Spinal cord (tissue), 10 donors: ENCODE results near the gene SRD5A1. TPM values are rescaled to one million over a fixed set of nuclear protein-coding genes. Genes with fewer than 3 reads are reported as not detected.
A peak's percentile ranks its signal among the peaks of the same experiment; 100 is the strongest.

Experiments used
- DNase-seq, 6 donors: peaks; one replicate each; pipeline versions ENCODE4 v3.0.0 to v3.0.0-alpha.2; 2013 to 2015; ENCODE audit warnings: low spot score in 6 of 6, low read depth in 4 of 6
- H3K27ac ChIP-seq: one replicate; pipeline ENCODE4 v1.5.1; 2013; ENCODE audit warnings: low read depth, low read length, control low read depth
- H3K27me3 ChIP-seq: one replicate; pipeline ENCODE4 v1.6.1; 2013; ENCODE audit warnings: low read length; ENCODE audit not compliant: control insufficient read depth, insufficient read depth
- H3K36me3 ChIP-seq: one replicate; pipeline ENCODE4 v1.6.1; 2013; ENCODE audit warnings: low read length; ENCODE audit not compliant: control insufficient read depth, insufficient read depth
- H3K4me1 ChIP-seq: one replicate; pipeline ENCODE4 v1.6.1; 2013; ENCODE audit warnings: low read length; ENCODE audit not compliant: control insufficient read depth, insufficient read depth
- H3K4me3 ChIP-seq: one replicate; pipeline ENCODE4 v1.5.1; 2013; ENCODE audit warnings: low read depth, low read length, control low read depth
- H3K9me3 ChIP-seq: one replicate; pipeline ENCODE4 v1.6.1; 2013; ENCODE audit warnings: low read length; ENCODE audit not compliant: control insufficient read depth, insufficient read depth
- WGBS: methylation state at CpG from one replicate; pipeline ENCODE4 v1.1.5; 2013; ENCODE audit warnings: missing lambda C conversion rate; ENCODE audit not compliant: insufficient coverage; 5-methylcytosine and 5-hydroxymethylcytosine counted together
- polyA plus RNA-seq, 2 donors: library from polyadenylated mRNA; unstranded; fragments of 120-200 nt; gene quantifications; one replicate each; pipeline ENCODE4 v1.2.1, GENCODE V29; 2013; ENCODE audit not compliant: insufficient read length in 2 of 2
- total RNA-seq, 2 donors: library from RNA; depleted of rRNA in 1 of 2; stranded (reverse); fragments of 120-200 nt in 1 of 2; fragments of >200 nt in 1 of 2; gene quantifications; one replicate each; pipeline versions ENCODE4 v1.2.3 to v1.2.4, GENCODE V29; 2013 to 2014
- donor health status: healthy.

Gene SRD5A1
- total and polyA plus RNA-seq, 4 donors, result 14.3 to 58.2 (median 50.4) TPM

- Histone ChIP-seq H3K4me3 (no peak overlapping the region), H3K27me3 (no peaks in the 10 kb centered on the region), H3K36me3 (no peaks in the 10 kb centered on the region), H3K4me1 (no peaks in the 10 kb centered on the region), H3K9me3 (no peaks in the 10 kb centered on the region), H3K27ac (no peak overlapping the region)
- DNase-seq, result no peak
- 88% methylated on average over 3 of the region's 3 CpGs for WGBS
Measured at GRCh38 chr5:6674421-6674820, 41.2 kb downstream of the SRD5A1 start.

- Histone ChIP-seq H3K9me3 (no peaks in the 10 kb centered on the region), H3K4me3 (no peak overlapping the region), H3K36me3 (no peaks in the 10 kb centered on the region), H3K27ac (no peak overlapping the region), H3K27me3 (no peaks in the 10 kb centered on the region), H3K4me1 (no peaks in the 10 kb centered on the region)
- DNase-seq, result peak in 1 of 6 donors; percentile 7
- 60% methylated on average over 3 of the region's 10 CpGs for WGBS
Measured at GRCh38 chr5:6674886-6675285, 41.6 kb downstream of the SRD5A1 start.

GRCh38 chr5:6675784-6676491 lies 42.7 kb downstream of the SRD5A1 start:
- H3K27ac ChIP-seq, result no peak overlapping the region
- no peaks in the 10 kb centered on the region for H3K4me1 ChIP-seq
- 97% methylated on average over 2 of the region's 5 CpGs for WGBS
- no peak overlapping the region for H3K4me3 ChIP-seq
- no peaks in the 10 kb centered on the region for H3K36me3 ChIP-seq
- no peak for DNase-seq
- no peaks in the 10 kb centered on the region for H3K27me3 ChIP-seq
- H3K9me3 ChIP-seq, result no peaks in the 10 kb centered on the region

GRCh38 chr5:6676702-6677101 lies 43.5 kb downstream of the SRD5A1 start:
- H3K4me3 ChIP-seq, result no peak overlapping the region
- no peaks in the 10 kb centered on the region for H3K4me1 ChIP-seq
- H3K27ac ChIP-seq, result no peak overlapping the region
- no peaks in the 10 kb centered on the region for H3K9me3 ChIP-seq
- H3K27me3 ChIP-seq, result no peaks in the 10 kb centered on the region
- H3K36me3 ChIP-seq, result no peaks in the 10 kb centered on the region
- no CpG with 5 or more reads among the region's 2 CpGs for WGBS
- DNase-seq, result no peak

GRCh38 chr5:6678385-6678784 lies 45.1 kb downstream of the SRD5A1 start:
- Histone ChIP-seq H3K4me3 (no peak overlapping the region), H3K27me3 (no peaks in the 10 kb centered on the region), H3K36me3 (no peaks in the 10 kb centered on the region), H3K27ac (no peak overlapping the region), H3K9me3 (no peaks in the 10 kb centered on the region), H3K4me1 (no peaks in the 10 kb centered on the region)
- no CpG with 5 or more reads among the region's 1 CpG for WGBS
- DNase-seq, result no peak

- H3K27ac ChIP-seq, result no peak overlapping the region
- H3K4me1 ChIP-seq, result no peaks in the 10 kb centered on the region
- no peak overlapping the region for H3K4me3 ChIP-seq
- no peaks in the 10 kb centered on the region for H3K9me3 ChIP-seq
- H3K36me3 ChIP-seq, result no peaks in the 10 kb centered on the region
- no peak for DNase-seq
- H3K27me3 ChIP-seq, result no peaks in the 10 kb centered on the region
- no CpG with 5 or more reads among the region's 6 CpGs for WGBS
Measured at GRCh38 chr5:6680922-6681321, 47.7 kb downstream of the SRD5A1 start.

- no peaks in the 10 kb centered on the region for H3K9me3 ChIP-seq
- no peak for DNase-seq
- no peaks in the 10 kb centered on the region for H3K36me3 ChIP-seq
- H3K4me1 ChIP-seq, result no peaks in the 10 kb centered on the region
- 42% methylated on average over 2 of the region's 2 CpGs for WGBS
- no peak overlapping the region for H3K27ac ChIP-seq
- H3K27me3 ChIP-seq, result no peaks in the 10 kb centered on the region
- H3K4me3 ChIP-seq, result no peak overlapping the region
Measured at GRCh38 chr5:6681682-6682081, 48.4 kb downstream of the SRD5A1 start.

GRCh38 chr5:6682239-6682638 lies 49.0 kb downstream of the SRD5A1 start:
- Histone ChIP-seq H3K27me3 (no peaks in the 10 kb centered on the region), H3K27ac (no peak overlapping the region), H3K4me1 (no peaks in the 10 kb centered on the region), H3K36me3 (no peaks in the 10 kb centered on the region), H3K9me3 (no peaks in the 10 kb centered on the region), H3K4me3 (no peak overlapping the region)
- 77% methylated on average over 11 of the region's 11 CpGs for WGBS
- DNase-seq, result no peak

- H3K9me3 ChIP-seq, result no peaks in the 10 kb centered on the region
- H3K4me1 ChIP-seq, result no peaks in the 10 kb centered on the region
- WGBS, result 69% methylated on average over 5 of the region's 8 CpGs
- no peaks in the 10 kb centered on the region for H3K27me3 ChIP-seq
- no peak overlapping the region for H3K27ac ChIP-seq
- peak in 1 of 6 donors; percentile 11 for DNase-seq
- H3K4me3 ChIP-seq, result no peak overlapping the region
- H3K36me3 ChIP-seq, result no peaks in the 10 kb centered on the region
Measured at GRCh38 chr5:6683241-6683640, 50.0 kb downstream of the SRD5A1 start.

GRCh38 chr5:6684075-6684474 lies 50.8 kb downstream of the SRD5A1 start:
- no peaks in the 10 kb centered on the region for H3K4me1 ChIP-seq
- H3K27me3 ChIP-seq, result no peaks in the 10 kb centered on the region
- H3K36me3 ChIP-seq, result no peaks in the 10 kb centered on the region
- DNase-seq, result no peak
- no peak overlapping the region for H3K4me3 ChIP-seq
- H3K9me3 ChIP-seq, result no peaks in the 10 kb centered on the region
- no peak overlapping the region for H3K27ac ChIP-seq
- 67% methylated on average over 2 of the region's 4 CpGs for WGBS
